Activated T-cell treated with anti-CD3 and anti-CD28 coated beads, Interleukin-2, amount 50 U/mL, for 72 hours (primary cell): ENCODE results near the gene GRID1. TPM values are rescaled to one million over a fixed set of nuclear protein-coding genes. Genes with fewer than 3 reads are reported as not detected.
A peak's percentile ranks its signal among the peaks of the same experiment; 100 is the strongest.
"Not testable (repeated sequence)": the region's sequence is repeated elsewhere in the genome, so short reads cannot be mapped to it uniquely, and the experiment has no call there.

Source experiments
- ATAC-seq, 2 donors: fragments of 150-1000 bp; cut with Tn5 transposase; replicated peaks in 1 of 2; 2 replicates each; pipeline ENCODE4 v1.10.0; 2021; ENCODE audit warnings: moderate library complexity in 2 of 2, mild to moderate bottlenecking in 1 of 2
- DNase-seq, 2 donors: peaks; one replicate each; pipeline ENCODE4 v3.0.0; 2021 to 2022; ENCODE audit warnings: mixed read lengths in 1 of 2
- H3K27ac Mint-ChIP-seq: one replicate; pipeline ENCODE4 v1.8.0; 2022; ENCODE audit warnings: mild to moderate bottlenecking, moderate library complexity, mixed read lengths
- H3K27me3 Mint-ChIP-seq: one replicate; pipeline ENCODE4 v1.8.0; 2022; ENCODE audit warnings: low read depth, mixed read lengths
- H3K36me3 Mint-ChIP-seq, 2 donors: one replicate each; pipeline ENCODE4 v1.8.0; 2022; ENCODE audit warnings: mixed read lengths in 2 of 2, mild to moderate bottlenecking in 1 of 2; ENCODE audit not compliant: insufficient read depth in 2 of 2
- H3K4me1 Mint-ChIP-seq: one replicate; pipeline ENCODE4 v1.8.0; 2022; ENCODE audit warnings: low read depth, mixed read lengths
- H3K4me3 Mint-ChIP-seq, 2 donors: one replicate each; pipeline ENCODE4 v1.8.0; 2022; ENCODE audit warnings: mild to moderate bottlenecking in 2 of 2, mixed read lengths in 2 of 2, moderate library complexity in 2 of 2
- H3K9me3 Mint-ChIP-seq, 2 donors: one replicate each; pipeline ENCODE4 v1.8.0; 2022; ENCODE audit warnings: mixed read lengths in 2 of 2
- total RNA-seq, 2 donors: library from RNA; stranded (reverse); gene quantifications; one replicate each; pipeline ENCODE4 v1.2.3, GENCODE V29; 2022

GRID1 gene
- total RNA-seq, 2 donors from 2014 or later: not detected

DNA sequence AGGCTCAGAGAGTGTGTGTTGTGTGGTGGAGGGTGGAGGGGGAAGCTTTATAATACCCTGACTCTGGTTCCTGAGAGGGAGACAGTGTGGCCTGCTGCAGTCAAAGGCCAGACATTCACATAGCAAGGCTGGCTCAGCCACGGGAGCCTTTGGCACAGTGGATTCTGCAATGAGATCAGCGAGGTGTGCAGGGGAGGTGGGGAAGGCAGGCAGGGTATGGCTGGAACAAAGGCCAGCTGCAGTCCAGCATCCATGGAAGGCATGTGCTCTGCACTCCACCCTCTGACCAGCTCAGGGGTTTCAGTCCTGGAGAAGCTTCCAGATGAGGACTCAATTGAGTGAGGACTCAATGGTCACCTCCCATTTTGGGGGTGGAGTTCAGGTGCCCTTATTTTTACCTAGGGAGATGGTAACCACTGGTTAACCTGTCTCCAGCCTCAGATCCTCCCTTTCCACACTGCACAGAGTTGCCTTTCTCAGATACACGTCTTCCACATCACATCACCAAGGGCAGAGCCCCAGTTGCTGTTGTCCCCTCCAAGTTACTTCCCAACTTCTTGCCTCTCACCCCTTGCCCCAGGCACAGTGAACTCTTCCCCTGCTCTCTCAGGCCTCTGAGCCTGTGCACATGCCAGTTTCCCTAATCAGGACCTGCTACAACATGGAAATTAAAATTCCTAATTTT, 504.9 kb downstream of the GRID1 start:
- Mint-ChIP-seq H3K27me3 (peaks cover 11% of the 10 kb centered on the region), H3K36me3 (no peaks in the 10 kb centered on the region), H3K27ac (no peak overlapping the region), H3K4me3 (no peak overlapping the region), H3K9me3 (peaks cover 0 to 3% of the 10 kb centered on the region in 2 donors), H3K4me1 (no peaks in the 10 kb centered on the region)
- ATAC-seq (no peak), DNase-seq (no peak)

- DNase-seq (no peak), ATAC-seq (no peak)
- Mint-ChIP-seq H3K4me1 (no peaks in the 10 kb centered on the region), H3K27ac (no peak overlapping the region), H3K36me3 (no peaks in the 10 kb centered on the region), H3K27me3 (peaks cover 11% of the 10 kb centered on the region), H3K4me3 (no peak overlapping the region), H3K9me3 (peaks cover 0 to 4% of the 10 kb centered on the region in 2 donors)
These were observed 506.7 kb downstream of the GRID1 start for GRCh38 chr10:85859859-85860258.

DNA sequence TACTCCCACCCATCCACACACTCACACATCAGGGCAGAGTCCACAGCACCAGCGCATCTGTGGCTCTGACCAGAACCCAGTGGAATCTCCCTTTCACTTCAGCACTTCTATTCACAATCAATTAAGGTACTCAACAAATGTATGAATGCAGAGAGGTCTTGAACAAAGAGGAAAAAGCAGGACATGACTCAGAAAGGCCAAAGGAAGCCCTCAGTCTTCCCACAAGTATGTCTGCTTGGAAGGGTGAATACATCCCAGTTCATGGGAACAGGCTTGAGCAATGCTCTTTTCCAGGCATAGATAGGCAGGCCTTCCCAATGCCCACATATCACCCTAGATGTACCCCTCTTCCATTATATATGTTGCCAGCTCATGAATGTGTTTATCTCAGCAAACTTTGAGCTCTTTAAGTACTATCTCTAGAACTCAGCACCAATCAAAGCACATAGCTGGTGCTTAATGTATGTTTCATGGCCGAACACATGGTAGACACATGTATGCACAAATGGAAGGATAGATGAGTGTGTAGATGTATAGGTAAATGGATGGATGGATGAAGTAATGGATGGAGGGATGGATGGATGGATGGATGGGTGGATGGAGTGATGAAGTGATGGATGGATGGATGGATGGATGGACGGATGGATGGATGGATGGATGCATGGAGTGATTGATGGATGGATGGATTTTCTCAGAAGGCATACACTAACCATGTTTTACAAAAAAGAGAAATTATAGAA, 507.6 kb downstream of the GRID1 start:
- Mint-ChIP-seq H3K4me1 (no peaks in the 10 kb centered on the region), H3K9me3 (peaks cover 0 to 4% of the 10 kb centered on the region in 2 donors), H3K27ac (no peak overlapping the region), H3K27me3 (peaks cover 11% of the 10 kb centered on the region), H3K36me3 (no peaks in the 10 kb centered on the region), H3K4me3 (no peak overlapping the region)
- ATAC-seq (no peak), DNase-seq (no peak)

DNA sequence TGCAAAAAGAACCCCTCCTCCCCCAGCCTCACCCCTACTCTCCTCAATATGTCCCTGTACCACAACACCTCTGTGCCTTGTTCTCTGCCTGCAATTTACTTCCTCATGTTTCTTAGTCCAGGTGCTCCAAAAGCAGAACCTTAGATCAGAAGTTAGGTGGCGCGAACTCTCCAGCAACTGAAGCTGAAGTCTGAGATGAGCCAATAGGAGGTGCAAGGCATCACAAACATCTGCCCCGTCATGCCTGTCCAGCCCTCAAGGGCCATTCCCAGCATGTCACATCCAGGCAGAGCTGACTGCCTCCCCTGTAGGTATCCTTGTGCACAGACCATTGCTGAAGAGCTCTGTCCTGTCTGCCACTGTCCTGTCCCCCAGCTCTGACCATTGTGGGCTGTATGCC, 508.8 kb downstream of the GRID1 start:
- ATAC-seq: no peak
- no peaks in the 10 kb centered on the region for H3K4me1 Mint-ChIP-seq
- no peak for DNase-seq
- peaks cover 11% of the 10 kb centered on the region for H3K27me3 Mint-ChIP-seq
- no peak overlapping the region for H3K4me3 Mint-ChIP-seq
- H3K36me3 Mint-ChIP-seq: no peaks in the 10 kb centered on the region
- H3K9me3 Mint-ChIP-seq: peaks cover 0 to 4% of the 10 kb centered on the region in 2 donors
- no peak overlapping the region for H3K27ac Mint-ChIP-seq

- DNase-seq (no peak), ATAC-seq (no peak)
- no peaks in the 10 kb centered on the region for H3K4me1 Mint-ChIP-seq
- peaks cover 0 to 4% of the 10 kb centered on the region in 2 donors for H3K9me3 Mint-ChIP-seq
- H3K4me3 Mint-ChIP-seq: no peak overlapping the region
- H3K27ac Mint-ChIP-seq: no peak overlapping the region
- H3K27me3 Mint-ChIP-seq: peaks cover 7% of the 10 kb centered on the region
- H3K36me3 Mint-ChIP-seq: no peaks in the 10 kb centered on the region
These were observed 509.3 kb downstream of the GRID1 start for GRCh38 chr10:85857305-85857704.

- Mint-ChIP-seq H3K27me3 (no peaks in the 10 kb centered on the region), H3K4me1 (no peaks in the 10 kb centered on the region), H3K36me3 (no peaks in the 10 kb centered on the region), H3K9me3 (peaks cover 0 to 3% of the 10 kb centered on the region in 2 donors), H3K27ac (no peak overlapping the region), H3K4me3 (no peak overlapping the region)
- no peak for ATAC-seq
- no peak for DNase-seq
These were observed 514.7 kb downstream of the GRID1 start for GRCh38 chr10:85851934-85852333.

DNA sequence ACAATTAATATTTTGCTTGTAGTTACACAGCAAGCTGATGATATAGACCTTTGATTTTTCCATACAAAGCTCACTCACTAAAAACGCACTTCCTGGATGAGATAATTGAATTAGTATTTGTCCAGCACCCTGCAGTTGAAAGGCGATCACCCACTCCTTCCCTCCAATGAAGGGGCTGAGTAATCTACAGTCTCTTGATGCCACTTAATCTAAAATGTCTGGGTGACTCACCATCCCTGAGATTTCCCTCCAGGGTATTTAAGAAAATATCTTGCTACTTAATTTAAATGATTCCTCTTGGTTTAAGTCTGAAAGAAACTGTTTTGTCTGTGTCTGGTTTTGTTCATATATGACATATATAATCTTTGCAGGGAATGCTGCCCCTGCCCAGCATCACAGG, 515.3 kb downstream of the GRID1 start:
- no peak for ATAC-seq
- no peaks in the 10 kb centered on the region for H3K4me1 Mint-ChIP-seq
- H3K4me3 Mint-ChIP-seq: no peak overlapping the region

GRCh38 chr10:85850736-85851135, 515.9 kb downstream of the GRID1 start:
- H3K4me1 Mint-ChIP-seq: no peaks in the 10 kb centered on the region
- no peaks in the 10 kb centered on the region for H3K9me3 Mint-ChIP-seq
- no peaks in the 10 kb centered on the region for H3K27me3 Mint-ChIP-seq
- no peaks in the 10 kb centered on the region for H3K36me3 Mint-ChIP-seq
- no peak for DNase-seq
- no peak overlapping the region for H3K27ac Mint-ChIP-seq
- no peak for ATAC-seq
- no peak overlapping the region for H3K4me3 Mint-ChIP-seq

More for the DNA sequence above, 515.3 kb downstream of the GRID1 start:
- Mint-ChIP-seq H3K27ac (no peak overlapping the region), H3K27me3 (no peaks in the 10 kb centered on the region), H3K9me3 (no peaks in the 10 kb centered on the region), H3K36me3 (no peaks in the 10 kb centered on the region)
- no peak for DNase-seq

GRCh38 chr10:85849315-85849714, 517.3 kb downstream of the GRID1 start:
- H3K27ac Mint-ChIP-seq: no peak overlapping the region
- H3K4me3 Mint-ChIP-seq: no peak overlapping the region
- no peaks in the 10 kb centered on the region for H3K4me1 Mint-ChIP-seq
- H3K36me3 Mint-ChIP-seq: no peaks in the 10 kb centered on the region
- H3K27me3 Mint-ChIP-seq: no peaks in the 10 kb centered on the region
- no peak for ATAC-seq
- no peak for DNase-seq
- no peaks in the 10 kb centered on the region for H3K9me3 Mint-ChIP-seq

GRCh38 chr10:85848756-85849155, 517.8 kb downstream of the GRID1 start:
- Mint-ChIP-seq H3K4me3 (no peak overlapping the region), H3K4me1 (no peaks in the 10 kb centered on the region), H3K27ac (no peak overlapping the region), H3K9me3 (no peaks in the 10 kb centered on the region), H3K36me3 (no peaks in the 10 kb centered on the region), H3K27me3 (no peaks in the 10 kb centered on the region)
- ATAC-seq (no peak), DNase-seq (no peak)

DNA sequence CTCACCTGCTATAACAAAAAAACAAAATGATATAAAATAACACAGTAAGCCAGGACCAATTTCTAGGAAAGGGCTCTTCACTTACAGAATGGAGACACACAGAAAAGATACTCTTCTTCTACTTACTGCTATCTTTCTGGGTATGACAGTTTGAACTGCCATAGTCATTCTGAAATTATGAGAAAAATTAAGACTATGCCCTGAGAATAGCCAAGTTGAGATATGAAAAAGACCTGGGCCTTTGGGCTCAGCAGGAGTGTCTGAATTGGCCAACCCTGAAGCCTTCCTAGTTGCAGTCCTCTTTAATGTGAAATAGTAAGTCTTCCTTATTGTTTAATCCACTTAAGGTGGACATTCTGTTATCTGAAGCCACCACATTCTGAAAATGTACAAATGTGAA, 519.5 kb downstream of the GRID1 start:
- DNase-seq (no peak), ATAC-seq (peak in 1 of 2 donors; percentile 53)
- no peaks in the 10 kb centered on the region for H3K9me3 Mint-ChIP-seq
- H3K4me3 Mint-ChIP-seq: no peak overlapping the region
- H3K27me3 Mint-ChIP-seq: no peaks in the 10 kb centered on the region
- no peak overlapping the region for H3K27ac Mint-ChIP-seq
- no peaks in the 10 kb centered on the region for H3K4me1 Mint-ChIP-seq
- no peaks in the 10 kb centered on the region for H3K36me3 Mint-ChIP-seq

DNA sequence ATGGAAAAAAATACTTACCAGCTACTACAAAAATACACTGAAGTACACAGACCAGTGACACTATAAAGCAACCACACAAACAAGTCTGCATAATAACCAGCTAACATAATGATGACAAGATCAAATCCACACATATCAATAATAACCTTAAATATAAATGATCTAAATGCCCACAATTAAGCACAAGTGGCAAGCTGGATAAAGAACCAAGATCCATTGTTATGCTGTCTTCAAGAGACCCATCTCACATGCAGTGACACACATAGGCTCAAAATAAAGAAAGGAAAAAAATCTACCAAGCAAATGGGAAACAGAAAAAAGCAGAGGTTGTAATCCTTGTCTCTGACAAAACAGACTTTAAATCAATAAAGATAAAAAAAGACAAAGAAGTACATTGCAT, 527.9 kb downstream of the GRID1 start:
- H3K27ac Mint-ChIP-seq, H3K4me3 Mint-ChIP-seq, DNase-seq, H3K36me3 Mint-ChIP-seq, ATAC-seq, H3K27me3 Mint-ChIP-seq, H3K4me1 Mint-ChIP-seq: not testable (repeated sequence)
- H3K9me3 Mint-ChIP-seq: peaks cover 17 to 26% of the 10 kb centered on the region in 2 donors

GRCh38 chr10:85832988-85833387, 533.6 kb downstream of the GRID1 start:
- peaks cover under 1 to 2% of the 10 kb centered on the region in 2 donors for H3K36me3 Mint-ChIP-seq
- H3K4me3 Mint-ChIP-seq: no peak overlapping the region
- no peaks in the 10 kb centered on the region for H3K27me3 Mint-ChIP-seq
- no peaks in the 10 kb centered on the region for H3K4me1 Mint-ChIP-seq
- no peak for DNase-seq
- peaks cover 10% of the 10 kb centered on the region in 2 donors for H3K9me3 Mint-ChIP-seq
- ATAC-seq: no peak
- H3K27ac Mint-ChIP-seq: no peak overlapping the region
